Thyroid gland (tissue), 4 donors: ENCODE results near the gene FRMD4A. TPM values are rescaled to one million over a fixed set of nuclear protein-coding genes. Genes with fewer than 3 reads are reported as not detected.

Source experiments
- DNase-seq, 2 donors: peaks; one replicate each; pipeline ENCODE4 v3.0.0-alpha.2; 2019
- H3K27ac ChIP-seq, 3 donors: fragments of 200-600 bp; sonication (generic); 1 replicate in 2 of 3; 2 replicates in 1 of 3; pipeline ENCODE4 v1.5.1; 2016 to 2019; ENCODE audit warnings: mild to moderate bottlenecking in 1 of 3, moderate library complexity in 1 of 3
- H3K27me3 ChIP-seq: fragments of 200-600 bp; sonication (generic); one replicate; pipeline ENCODE4 v1.5.1; 2019
- H3K36me3 ChIP-seq, 2 donors: fragments of 200-600 bp; sonication (generic); one replicate each; pipeline ENCODE4 v1.5.1; 2016 to 2019
- H3K4me1 ChIP-seq, 2 donors: fragments of 200-600 bp; sonication (generic); one replicate each; pipeline ENCODE4 v1.5.1; 2017 to 2019
- H3K4me3 ChIP-seq, 3 donors: fragments of 200-600 bp; sonication (generic); replicated peaks in 1 of 3; 1 replicate in 2 of 3; 2 replicates in 1 of 3; pipeline ENCODE4 v1.5.1; 2016; ENCODE audit warnings: mild to moderate bottlenecking in 1 of 3
- H3K9me3 ChIP-seq: fragments of 200-600 bp; sonication (generic); one replicate; pipeline ENCODE4 v1.5.1; 2017
- CTCF ChIP-seq, 6 experiments: fragments of 200-600 bp in 3 of 6; fragments of 450-650 bp in 3 of 6; sonication (generic) in 3 of 6; IDR thresholded peaks; one replicate each; pipeline ENCODE4 v1.5.1; 2016 to 2019; ENCODE audit warnings: antibody characterized with exemption in 6 of 6, mild to moderate bottlenecking in 2 of 6, inconsistent platforms in 1 of 6, moderate library complexity in 1 of 6
- POLR2A ChIP-seq, 2 donors: fragments of 450-650 bp; IDR thresholded peaks; one replicate each; pipeline ENCODE4 v1.6.1; 2017; ENCODE audit warnings: antibody characterized with exemption in 2 of 2, mild to moderate bottlenecking in 2 of 2, moderate library complexity in 1 of 2
- WGBS, 2 donors: methylation state at CpG; one replicate each; pipeline ENCODE4 v1.1.5; 2017; 5-methylcytosine and 5-hydroxymethylcytosine counted together
- intact Hi-C: fragments of 100-400 bp; cut with DNase I; formaldehyde crosslinking; loops from one replicate; pipeline ENCODE4 v1.15.1; 2023
- total RNA-seq, 4 donors: library from RNA; depleted of rRNA; stranded (reverse); fragments of >200 nt; gene quantifications; one replicate each; pipeline ENCODE4 v1.2.3, GENCODE V29; 2016

Gene FRMD4A
- total RNA-seq, 4 donors from 2014 or later, result 10.6 to 18.6 (median 16.3) TPM

GRCh38 chr10:14123139-14123538, 207.6 kb downstream of the FRMD4A start:
- Histone ChIP-seq H3K36me3 (no peaks in the 10 kb centered on the region), H3K4me1 (no peaks in the 10 kb centered on the region), H3K27me3 (no peaks in the 10 kb centered on the region), H3K9me3 (no peaks in the 10 kb centered on the region), H3K27ac (no peak overlapping the region), H3K4me3 (no peak overlapping the region)
- no peak for DNase-seq
- WGBS, 2 donors, result 59 to 66% methylated on average over 5 of the region's 5 CpGs
- intact Hi-C loops, result no loop called here
- TF ChIP-seq CTCF (IDR thresholded peaks at IDR 0.05), result no peak
- TF ChIP-seq POLR2A (IDR thresholded peaks at IDR 0.05), result no peak

DNA sequence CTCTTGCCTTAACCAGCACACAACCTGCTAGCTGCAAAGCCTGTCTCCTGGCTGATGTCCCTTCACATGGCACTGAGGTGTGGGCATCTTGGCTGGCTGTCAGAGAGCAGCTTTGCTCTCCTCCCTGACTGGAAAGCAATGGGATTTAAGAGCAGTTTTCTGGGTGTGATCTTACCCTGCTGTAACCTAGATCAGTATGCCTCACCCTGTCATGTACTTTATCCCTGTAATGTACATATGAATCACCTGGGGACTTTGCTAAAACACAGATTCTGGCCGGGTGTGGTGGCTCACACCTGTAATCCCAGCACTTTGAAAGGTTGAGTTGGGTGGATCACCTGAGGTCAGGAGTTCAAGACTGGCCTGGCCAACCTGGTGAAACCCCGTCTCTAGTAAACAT, 209.9 kb downstream of the FRMD4A start:
- 75 to 92% methylated on average over 2 of the region's 2 CpGs for WGBS, 2 donors
- no peaks in the 10 kb centered on the region for H3K36me3 ChIP-seq
- TF ChIP-seq CTCF (IDR thresholded peaks at IDR 0.05) (no peak), POLR2A (IDR thresholded peaks at IDR 0.05) (no peak)
- no peaks in the 10 kb centered on the region for H3K27me3 ChIP-seq
- H3K9me3 ChIP-seq, result no peaks in the 10 kb centered on the region
- no peaks in the 10 kb centered on the region for H3K4me1 ChIP-seq
- no peak overlapping the region for H3K27ac ChIP-seq
- no peak for DNase-seq
- no peak overlapping the region for H3K4me3 ChIP-seq
- intact Hi-C loops, result no loop called here

GRCh38 chr10:14118953-14119352, 211.8 kb downstream of the FRMD4A start:
- Histone ChIP-seq H3K36me3 (no peaks in the 10 kb centered on the region), H3K4me1 (no peaks in the 10 kb centered on the region), H3K9me3 (no peaks in the 10 kb centered on the region), H3K27me3 (no peaks in the 10 kb centered on the region), H3K27ac (no peak overlapping the region), H3K4me3 (no peak overlapping the region)
- 51 to 66% methylated on average over 4 of the region's 4 CpGs for WGBS, 2 donors
- intact Hi-C loops, result no loop called here
- no peak for TF ChIP-seq CTCF (IDR thresholded peaks at IDR 0.05)
- no peak for TF ChIP-seq POLR2A (IDR thresholded peaks at IDR 0.05)
- DNase-seq, result peak; percentile 71 to 72

- Histone ChIP-seq H3K36me3 (no peaks in the 10 kb centered on the region), H3K27ac (no peak overlapping the region), H3K4me1 (no peaks in the 10 kb centered on the region), H3K27me3 (no peaks in the 10 kb centered on the region), H3K9me3 (no peaks in the 10 kb centered on the region), H3K4me3 (no peak overlapping the region)
- TF ChIP-seq CTCF (IDR thresholded peaks at IDR 0.05), result no peak
- TF ChIP-seq POLR2A (IDR thresholded peaks at IDR 0.05), result no peak
- intact Hi-C loops, result no loop called here
- DNase-seq, result no peak
Measured at GRCh38 chr10:14116837-14117236, 213.9 kb downstream of the FRMD4A start.

GRCh38 chr10:14116021-14116420, 214.7 kb downstream of the FRMD4A start:
- Histone ChIP-seq H3K4me3 (no peak overlapping the region), H3K27me3 (no peaks in the 10 kb centered on the region), H3K27ac (no peak overlapping the region), H3K4me1 (no peaks in the 10 kb centered on the region), H3K9me3 (no peaks in the 10 kb centered on the region), H3K36me3 (no peaks in the 10 kb centered on the region)
- WGBS, 2 donors, result 92 to 93% methylated on average over 8 of the region's 8 CpGs
- no peak for TF ChIP-seq CTCF (IDR thresholded peaks at IDR 0.05)
- TF ChIP-seq POLR2A (IDR thresholded peaks at IDR 0.05), result no peak
- no peak for DNase-seq
- intact Hi-C loops, result no loop called here
